Mucosa of stomach (tissue), 1 donor: ENCODE measurements around the gene SLC16A3.
"Not testable (repeated sequence)": the region's sequence is repeated elsewhere in the genome, so short reads cannot be mapped to it uniquely, and the experiment has no call there.

Source experiments
- H3K27me3 ChIP-seq: one replicate; pipeline ENCODE4 v1.7.0; 2013; ENCODE audit warnings: mild to moderate bottlenecking, low read length; ENCODE audit not compliant: control insufficient read depth, insufficient read depth
- H3K36me3 ChIP-seq: one replicate; pipeline ENCODE4 v1.7.0; 2013; ENCODE audit warnings: low read length; ENCODE audit not compliant: control insufficient read depth, insufficient read depth
- H3K4me1 ChIP-seq: one replicate; pipeline ENCODE4 v1.7.0; 2013; ENCODE audit warnings: mild to moderate bottlenecking, low read length; ENCODE audit not compliant: control insufficient read depth, insufficient read depth
- H3K4me3 ChIP-seq: one replicate; pipeline ENCODE4 v1.7.0; 2013; ENCODE audit warnings: low read length
- H3K9ac ChIP-seq: one replicate; pipeline ENCODE4 v1.7.0; 2013; ENCODE audit warnings: mild to moderate bottlenecking, low read length, moderate library complexity
- H3K9me3 ChIP-seq: one replicate; pipeline ENCODE4 v1.7.0; 2013; ENCODE audit warnings: mild to moderate bottlenecking, low read length, moderate library complexity; ENCODE audit not compliant: control insufficient read depth
- donor health status: Pancreatic carcinoma.

Gene SLC16A3

DNA sequence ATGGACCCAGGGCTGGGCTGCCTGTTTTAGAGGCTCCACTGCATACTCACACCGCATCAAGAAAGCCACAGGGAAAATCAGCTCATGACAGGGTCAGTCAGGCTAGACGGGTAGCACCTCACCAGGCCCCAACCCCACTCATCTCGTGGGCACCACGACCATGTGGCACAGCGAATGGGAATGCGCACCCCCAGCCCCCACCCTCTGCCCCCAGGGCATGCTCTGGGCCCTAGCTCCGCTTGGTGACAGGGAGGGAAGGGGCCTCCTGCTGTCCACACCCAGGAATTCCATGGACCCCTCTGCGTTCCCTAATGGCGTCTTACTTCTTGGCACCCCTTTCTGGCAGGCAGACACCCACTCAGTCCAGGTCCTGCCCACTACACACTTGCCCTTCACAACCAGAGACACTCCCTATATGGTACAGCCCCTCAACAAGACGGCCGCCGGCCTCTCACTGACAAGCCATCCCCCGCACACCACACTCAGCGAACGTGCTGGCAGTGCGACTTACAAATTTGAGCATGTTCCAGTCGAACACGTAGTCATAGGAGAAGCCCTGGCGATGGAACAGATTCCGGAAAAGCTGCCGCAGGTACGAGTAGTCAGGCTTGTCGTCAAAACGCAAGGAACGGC is 22.1 kb downstream of the SLC16A3 start:
- H3K4me1 ChIP-seq = peaks cover 20% of the 10 kb centered on the region
- H3K36me3 ChIP-seq = peaks cover 51% of the 10 kb centered on the region
- no peak overlapping the region for H3K9ac ChIP-seq
- no peak overlapping the region for H3K4me3 ChIP-seq
- H3K9me3 ChIP-seq = no peaks in the 10 kb centered on the region
- no peaks in the 10 kb centered on the region for H3K27me3 ChIP-seq

DNA sequence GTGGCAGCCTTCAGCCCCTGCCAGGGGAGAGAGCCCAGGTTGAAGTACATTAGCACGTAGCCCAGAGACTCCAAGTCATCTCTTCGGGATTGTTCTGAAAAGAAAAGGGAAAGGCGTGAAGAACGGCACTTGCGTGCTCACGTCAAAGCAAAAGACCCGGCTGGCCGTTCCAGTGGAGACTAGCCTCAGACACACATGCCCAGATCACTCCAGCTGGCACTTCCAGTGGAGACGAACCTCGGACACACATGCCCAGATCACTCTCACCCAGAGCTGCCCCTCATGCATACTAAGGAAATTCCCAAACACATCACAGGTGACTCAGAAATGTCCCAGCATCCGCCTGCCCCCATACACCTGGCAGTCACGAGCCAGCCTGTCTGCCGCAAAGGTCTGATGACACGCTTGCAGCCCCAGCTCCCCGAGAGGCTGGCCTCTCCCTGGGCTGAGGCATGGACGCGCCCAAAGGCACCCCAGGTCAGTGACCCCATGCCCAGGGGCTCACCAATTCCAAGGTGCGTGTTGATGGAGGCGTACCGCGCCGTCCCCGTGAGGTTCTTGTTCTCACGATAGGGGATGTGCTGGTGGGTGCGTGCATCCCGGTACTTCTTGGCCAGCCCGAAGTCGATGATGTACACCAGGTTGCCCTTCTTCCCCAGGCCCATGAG is 23.8 kb downstream of the SLC16A3 start:
- H3K4me1 ChIP-seq = peaks cover 7% of the 10 kb centered on the region
- H3K9ac ChIP-seq = no peak overlapping the region
- H3K4me3 ChIP-seq = no peak overlapping the region
- H3K36me3 ChIP-seq = peaks cover 45% of the 10 kb centered on the region
- H3K9me3 ChIP-seq = no peaks in the 10 kb centered on the region
- H3K27me3 ChIP-seq = no peaks in the 10 kb centered on the region

DNA sequence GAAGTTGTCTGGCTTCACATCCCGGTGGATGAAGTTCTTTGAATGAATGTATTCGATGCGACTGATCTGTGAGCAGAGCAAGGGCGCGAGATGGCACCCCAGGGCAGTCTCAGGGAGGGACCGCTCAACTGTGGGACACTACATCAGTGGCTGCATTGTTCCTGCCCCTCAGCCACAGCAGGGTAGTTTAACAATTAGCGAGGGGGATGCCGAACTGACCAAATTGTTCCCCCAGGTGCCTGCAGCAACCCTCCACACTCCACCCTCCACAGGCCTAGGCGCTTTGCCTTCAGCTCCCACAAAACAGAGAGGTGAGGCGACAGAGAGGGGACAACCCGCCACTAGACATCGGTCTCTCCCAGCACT is 24.3 kb downstream of the SLC16A3 start:
- no peak overlapping the region for H3K4me3 ChIP-seq
- H3K9ac ChIP-seq = no peak overlapping the region
- peaks cover 6% of the 10 kb centered on the region for H3K4me1 ChIP-seq
- peaks cover 44% of the 10 kb centered on the region for H3K36me3 ChIP-seq
- no peaks in the 10 kb centered on the region for H3K9me3 ChIP-seq
- H3K27me3 ChIP-seq = no peaks in the 10 kb centered on the region

DNA sequence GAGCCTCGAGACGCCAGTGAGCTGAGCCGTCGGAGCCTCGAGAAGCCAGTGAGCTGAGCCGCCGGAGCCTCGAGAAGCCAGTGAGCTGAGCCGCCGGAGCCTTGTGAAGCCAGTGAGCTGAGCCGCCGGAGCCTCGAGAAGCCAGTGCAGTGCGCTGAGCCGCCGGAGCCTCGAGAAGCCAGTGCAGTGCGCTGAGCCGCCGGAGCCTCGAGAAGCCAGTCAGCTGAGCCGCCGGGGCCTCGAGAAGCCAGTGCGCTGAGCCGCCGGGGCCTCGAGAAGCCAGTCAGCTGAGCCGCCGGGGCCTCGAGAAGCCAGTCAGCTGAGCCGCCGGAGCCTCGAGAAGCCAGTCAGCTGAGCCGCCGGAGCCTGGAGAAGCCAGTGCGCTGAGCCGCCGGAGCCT is 25.3 kb downstream of the SLC16A3 start:
- not testable (repeated sequence) for H3K4me1 ChIP-seq, H3K4me3 ChIP-seq, H3K9ac ChIP-seq, H3K27me3 ChIP-seq, H3K9me3 ChIP-seq
- H3K36me3 ChIP-seq = peaks cover 42% of the 10 kb centered on the region

DNA sequence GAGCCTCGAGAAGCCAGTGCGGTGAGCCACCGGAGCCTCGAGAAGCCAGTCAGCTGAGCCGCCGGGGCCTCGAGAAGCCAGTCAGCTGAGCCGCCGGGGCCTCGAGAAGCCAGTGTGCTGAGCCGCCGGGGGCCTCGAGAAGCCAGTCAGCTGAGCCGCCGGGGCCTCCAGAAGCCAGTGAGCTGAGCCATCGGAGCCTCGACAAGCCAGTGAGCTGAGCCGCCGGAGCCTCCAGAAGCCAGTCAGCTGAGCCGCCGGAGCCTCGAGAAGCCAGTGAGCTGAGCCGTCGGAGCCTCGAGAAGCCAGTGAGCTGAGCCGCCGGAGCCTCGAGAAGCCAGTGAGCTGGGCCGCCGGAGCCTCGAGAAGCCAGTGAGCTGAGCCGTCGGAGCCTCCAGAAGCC is 25.9 kb downstream of the SLC16A3 start:
- peaks cover 42% of the 10 kb centered on the region for H3K36me3 ChIP-seq
- H3K27me3 ChIP-seq, H3K4me3 ChIP-seq, H3K9ac ChIP-seq, H3K4me1 ChIP-seq, H3K9me3 ChIP-seq: not testable (repeated sequence)

DNA sequence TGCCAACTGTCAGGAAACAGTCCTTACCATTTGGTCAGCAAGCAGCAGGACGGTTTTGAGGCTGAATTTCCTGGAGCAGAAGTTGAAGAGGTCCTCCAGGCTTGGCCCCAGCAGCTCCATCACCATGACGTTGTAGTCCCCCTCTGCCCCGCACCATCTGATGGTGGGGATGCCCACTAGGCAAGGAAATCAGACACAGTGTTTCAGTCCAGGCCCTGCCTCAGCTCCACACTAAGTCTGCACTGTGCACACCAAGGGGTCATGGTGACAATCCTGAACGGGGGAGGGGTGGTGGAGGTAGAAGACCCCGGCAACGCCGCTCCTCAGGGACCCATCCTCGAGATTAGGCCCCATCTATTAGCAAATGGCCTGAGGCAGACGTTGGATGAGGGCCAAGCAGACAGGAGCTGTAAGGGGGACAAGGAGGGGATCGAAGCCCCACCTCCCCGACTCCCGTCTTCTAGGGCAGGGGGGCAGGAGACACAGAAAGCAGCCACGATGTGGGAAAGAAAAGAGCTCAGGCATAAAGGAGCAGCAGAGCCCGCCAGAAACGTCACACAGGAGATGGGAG is 26.6 kb downstream of the SLC16A3 start:
- Histone ChIP-seq H3K9ac (no peak overlapping the region), H3K27me3 (no peaks in the 10 kb centered on the region), H3K4me3 (no peak overlapping the region), H3K4me1 (peaks cover 6% of the 10 kb centered on the region), H3K36me3 (peaks cover 46% of the 10 kb centered on the region), H3K9me3 (no peaks in the 10 kb centered on the region)

DNA sequence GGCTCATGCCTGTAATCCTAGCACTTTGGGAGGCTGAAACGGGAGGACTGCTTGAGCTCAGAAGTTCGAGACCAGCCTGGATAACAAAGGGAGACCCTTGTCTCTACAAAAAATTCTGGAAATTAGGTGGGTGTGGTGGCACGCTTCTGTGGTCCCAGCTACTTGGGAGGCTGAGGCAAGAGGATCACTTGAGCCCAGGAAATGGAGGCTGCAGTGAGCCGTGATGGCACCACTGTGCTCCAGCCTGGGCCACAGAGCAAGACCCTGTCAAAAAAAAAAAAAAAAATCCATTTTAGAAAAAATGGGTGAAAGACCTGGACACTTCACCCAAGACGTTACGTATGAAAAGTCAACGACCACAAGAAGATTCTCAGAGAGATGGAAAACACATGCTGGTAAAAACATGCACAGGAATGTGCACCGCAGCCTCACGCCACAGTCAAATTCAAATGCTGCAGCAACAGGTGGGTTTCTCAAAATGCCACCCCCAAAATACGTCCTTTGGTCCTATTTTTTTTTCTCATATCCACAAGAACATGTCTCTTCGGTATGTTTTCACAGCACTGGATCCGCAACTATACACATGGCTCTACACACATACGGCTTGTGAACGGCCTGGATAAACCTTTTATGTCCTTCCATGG is 27.5 kb downstream of the SLC16A3 start:
- H3K36me3 ChIP-seq = peaks cover 45% of the 10 kb centered on the region
- no peak overlapping the region for H3K4me3 ChIP-seq
- no peaks in the 10 kb centered on the region for H3K9me3 ChIP-seq

DNA sequence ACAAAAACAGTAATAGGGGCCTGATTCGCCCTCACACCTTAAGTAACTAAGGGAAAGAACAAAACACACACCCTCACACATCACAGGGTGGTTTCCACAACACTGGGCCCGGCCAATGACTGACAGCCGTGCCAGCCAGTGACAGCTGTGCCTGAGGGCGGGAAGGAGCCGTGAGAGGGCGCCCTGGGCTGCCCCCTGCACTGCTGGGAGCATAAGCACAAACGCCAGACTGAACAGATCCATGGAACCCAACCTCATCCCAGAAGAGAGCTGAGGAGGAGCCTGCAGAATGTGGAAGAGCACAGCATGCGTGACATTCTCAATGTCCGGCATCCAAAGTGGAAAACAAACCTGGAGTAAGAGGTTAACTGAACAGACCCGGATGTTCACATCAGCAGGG is 28.6 kb downstream of the SLC16A3 start:
- H3K4me3 ChIP-seq = no peak overlapping the region
- no peaks in the 10 kb centered on the region for H3K27me3 ChIP-seq
- peaks cover 6% of the 10 kb centered on the region for H3K4me1 ChIP-seq
- H3K36me3 ChIP-seq = peaks cover 43% of the 10 kb centered on the region
- no peaks in the 10 kb centered on the region for H3K9me3 ChIP-seq
- no peak overlapping the region for H3K9ac ChIP-seq

More for the DNA sequence above, 27.5 kb downstream of the SLC16A3 start:
- Histone ChIP-seq H3K4me1 (peaks cover 6% of the 10 kb centered on the region), H3K9ac (no peak overlapping the region), H3K27me3 (no peaks in the 10 kb centered on the region)

DNA sequence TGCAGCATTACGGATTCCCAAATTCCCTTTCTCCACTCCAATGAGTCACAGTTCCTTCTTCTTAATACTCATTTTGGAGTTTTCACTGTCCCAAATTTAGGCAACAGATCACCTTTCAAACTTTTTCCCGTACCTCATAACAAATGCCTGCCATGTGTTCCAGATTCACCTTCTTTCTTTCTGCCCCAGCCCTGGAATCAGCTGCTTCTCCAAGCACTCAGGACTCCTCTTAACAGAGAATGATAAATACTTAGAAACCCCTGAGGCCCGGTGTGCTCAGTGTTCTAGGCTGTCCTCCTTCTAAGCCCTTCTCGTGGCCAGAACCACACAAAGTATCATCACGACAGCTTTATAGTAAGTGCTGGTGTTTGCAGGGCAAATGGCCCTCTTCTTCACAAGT is 29.7 kb downstream of the SLC16A3 start:
- Histone ChIP-seq H3K36me3 (peaks cover 32% of the 10 kb centered on the region), H3K4me1 (peaks cover 9% of the 10 kb centered on the region), H3K4me3 (no peak overlapping the region), H3K9ac (no peak overlapping the region), H3K9me3 (no peaks in the 10 kb centered on the region), H3K27me3 (no peaks in the 10 kb centered on the region)

DNA sequence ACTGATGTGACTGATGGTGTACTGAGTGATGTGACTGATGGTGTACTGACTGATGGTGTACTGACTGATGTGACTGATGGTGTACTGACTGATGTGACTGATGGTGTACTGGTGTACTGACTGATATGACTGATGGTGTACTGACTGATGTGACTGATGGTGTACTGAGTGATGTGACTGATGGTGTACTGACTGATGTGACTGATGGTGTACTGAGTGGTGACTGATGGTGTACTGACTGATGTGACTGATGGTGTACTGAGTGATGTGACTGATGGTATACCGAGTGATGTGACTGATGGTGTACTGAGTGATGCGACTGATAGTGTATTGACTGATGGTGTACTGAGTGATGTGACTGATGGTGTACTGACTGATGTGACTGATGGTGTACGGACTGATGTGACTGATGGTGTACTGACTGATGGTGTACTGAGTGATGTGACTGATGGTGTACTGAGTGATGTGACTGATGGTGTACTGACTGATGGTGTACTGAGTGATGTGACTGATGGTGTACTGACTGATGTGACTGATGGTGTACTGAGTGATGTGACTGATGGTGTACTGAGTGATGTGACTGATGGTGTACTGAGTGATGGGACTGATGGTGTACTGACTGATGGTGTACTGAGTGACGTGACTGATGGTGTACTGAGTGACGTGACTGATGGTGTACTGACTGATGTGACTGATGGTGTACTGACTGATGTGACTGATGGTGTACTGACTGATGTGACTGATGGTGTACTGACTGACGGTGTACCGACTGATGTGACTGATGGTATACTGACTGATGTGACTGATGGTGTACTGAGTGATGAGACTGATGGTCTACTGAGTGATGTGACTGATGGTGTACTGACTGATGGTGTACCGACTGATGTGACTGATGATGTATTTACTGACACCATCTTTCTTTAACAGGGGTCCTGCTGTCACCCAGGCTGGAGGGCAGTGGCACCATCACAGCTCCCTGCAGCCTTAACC is 31.4 kb downstream of the SLC16A3 start:
- not testable (repeated sequence) for H3K9ac ChIP-seq, H3K27me3 ChIP-seq, H3K4me3 ChIP-seq, H3K9me3 ChIP-seq
- H3K4me1 ChIP-seq = peaks cover 17% of the 10 kb centered on the region
- peaks cover 37% of the 10 kb centered on the region for H3K36me3 ChIP-seq

DNA sequence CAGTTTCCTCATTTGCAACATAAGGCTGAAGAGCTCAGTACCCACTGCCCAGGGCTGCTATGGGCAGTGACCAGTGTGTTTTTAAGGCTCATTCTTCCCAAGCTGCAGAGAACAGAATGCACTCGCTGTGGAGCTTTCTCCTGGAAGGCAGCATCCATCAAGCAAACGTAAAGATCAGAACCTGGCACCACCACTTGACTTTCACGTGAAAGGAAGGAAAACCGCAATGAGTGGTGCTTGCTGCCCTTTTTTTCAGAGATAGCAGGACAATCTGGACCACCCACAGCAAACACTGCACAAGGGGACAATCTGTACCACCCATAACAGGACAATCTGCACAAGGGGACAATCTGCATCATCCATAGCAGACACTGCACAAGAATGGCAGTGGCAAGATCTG is 33.5 kb downstream of the SLC16A3 start:
- no peak overlapping the region for H3K4me3 ChIP-seq
- H3K9ac ChIP-seq = no peak overlapping the region
- H3K4me1 ChIP-seq = peaks cover 35% of the 10 kb centered on the region
- H3K9me3 ChIP-seq = no peaks in the 10 kb centered on the region
- H3K36me3 ChIP-seq = peaks cover 45% of the 10 kb centered on the region
- no peaks in the 10 kb centered on the region for H3K27me3 ChIP-seq
